ENCODE measurements around the gene PGA5.

Gene PGA5

DNA sequence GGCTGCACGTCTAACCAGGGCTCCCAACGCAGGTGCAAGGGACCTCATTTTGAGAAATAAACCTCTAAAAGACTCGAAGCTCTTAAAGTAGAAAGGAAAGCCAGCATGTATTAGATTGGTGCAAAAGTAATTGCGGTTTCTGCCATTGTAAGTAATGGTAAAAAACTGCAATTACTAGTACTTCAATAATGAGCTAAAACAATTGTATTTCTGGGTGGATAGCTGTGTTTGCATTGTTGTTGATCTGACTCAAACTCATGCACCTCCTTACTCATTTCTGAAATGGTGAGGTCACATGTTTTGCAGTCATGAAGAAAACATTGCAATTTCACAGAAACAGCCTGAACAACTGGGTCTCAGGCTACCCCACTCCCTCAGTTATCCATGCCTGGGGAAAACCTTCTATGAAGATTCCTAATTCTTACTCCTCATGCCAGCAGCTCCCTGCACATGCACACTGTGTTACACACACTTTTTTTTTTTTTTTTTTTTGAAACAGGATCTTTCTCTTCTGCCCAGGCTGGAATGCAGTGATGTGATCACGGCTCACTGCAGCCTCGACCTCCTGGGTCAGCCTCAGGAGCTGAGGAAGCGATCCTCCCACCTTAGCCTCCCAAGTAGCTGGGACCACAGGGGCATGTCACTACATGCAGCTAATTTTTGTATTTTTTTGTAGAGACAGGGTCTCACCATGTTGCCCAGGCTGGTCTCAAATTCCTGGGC is 29.5 kb downstream of the PGA5 start:
- no peak for DNase-seq

GRCh38 chr11:61272731-61273130 is 31.8 kb downstream of the PGA5 start:
- DNase-seq = no peak

DNA sequence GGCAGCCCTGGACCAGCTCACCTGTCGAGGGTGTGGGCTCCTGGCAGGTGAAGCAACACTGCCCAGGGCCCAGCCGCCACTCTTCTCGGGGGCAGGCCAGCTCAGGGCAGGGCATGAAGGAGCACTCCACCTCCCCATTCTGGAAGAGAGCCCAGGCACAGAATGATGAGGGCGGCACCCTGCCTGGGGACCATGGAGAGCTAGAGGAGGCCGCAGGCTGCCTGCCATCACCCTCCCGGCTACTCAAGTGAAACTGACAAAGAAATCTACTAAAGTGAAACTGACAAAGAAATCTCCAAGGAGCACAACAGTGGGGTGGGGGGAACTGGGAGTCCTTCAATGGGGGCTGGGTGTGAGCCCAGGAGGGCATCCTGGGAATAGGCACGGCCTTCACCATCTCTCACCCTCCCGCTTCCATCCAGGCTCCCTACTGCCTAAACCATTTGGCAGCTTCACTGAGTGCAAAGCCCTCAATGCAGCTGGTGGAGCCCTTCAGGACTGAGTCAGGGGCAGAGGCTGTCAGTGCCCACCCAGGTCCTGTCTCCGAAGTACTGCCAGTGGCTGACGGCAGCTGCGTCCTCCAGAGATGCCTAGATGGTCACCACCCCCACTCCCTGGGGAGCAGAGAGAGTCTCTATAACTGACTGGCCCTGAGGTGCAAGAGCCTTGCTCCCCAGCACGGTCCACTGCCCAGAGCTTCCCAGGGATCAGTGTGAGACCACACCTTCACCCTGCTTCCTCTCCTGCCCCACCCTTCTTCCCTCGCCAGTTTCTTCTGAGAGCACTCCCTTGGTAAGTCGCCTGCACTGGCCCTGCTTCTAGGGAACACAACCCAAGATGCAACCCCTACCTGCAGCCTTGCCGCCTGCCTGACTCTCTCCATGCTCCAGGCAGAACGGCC is 32.5 kb downstream of the PGA5 start:
- peak; percentile 32 for DNase-seq

GRCh38 chr11:61274084-61274483 is 33.1 kb downstream of the PGA5 start:
- DNase-seq = no peak

GRCh38 chr11:61275191-61275590 is 34.2 kb downstream of the PGA5 start:
- DNase-seq = no peak

GRCh38 chr11:61277186-61278000 is 36.4 kb downstream of the PGA5 start:
- DNase-seq = no peak

DNA sequence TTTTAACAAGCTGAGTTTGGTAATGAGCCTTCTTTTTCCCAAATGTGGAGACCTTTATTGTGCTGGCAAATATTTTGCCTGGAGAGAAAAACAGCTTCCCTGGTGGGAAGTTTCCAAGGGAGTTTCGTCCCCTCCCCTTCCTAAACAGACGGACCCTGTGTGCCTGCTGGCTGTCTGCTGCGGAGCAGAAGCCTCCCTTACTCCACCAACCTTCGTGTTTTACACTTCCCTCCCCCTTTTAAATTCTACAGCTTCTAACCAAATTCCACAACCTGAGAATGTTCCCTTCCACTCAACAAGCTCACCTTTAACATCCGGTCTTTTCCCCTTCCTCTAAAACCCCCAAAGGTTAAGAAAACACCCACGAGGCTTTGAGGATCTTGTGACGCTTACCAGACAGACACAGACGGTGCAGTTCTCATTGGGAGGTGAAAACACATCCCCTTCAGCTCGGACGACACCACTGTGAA is 37.1 kb downstream of the PGA5 start:
- DNase-seq = no peak

- no peak for DNase-seq
Measured at GRCh38 chr11:61279934-61280659, 39.1 kb downstream of the PGA5 start.

GRCh38 chr11:61280883-61281580 is 40.1 kb downstream of the PGA5 start:
- DNase-seq = no peak

DNA sequence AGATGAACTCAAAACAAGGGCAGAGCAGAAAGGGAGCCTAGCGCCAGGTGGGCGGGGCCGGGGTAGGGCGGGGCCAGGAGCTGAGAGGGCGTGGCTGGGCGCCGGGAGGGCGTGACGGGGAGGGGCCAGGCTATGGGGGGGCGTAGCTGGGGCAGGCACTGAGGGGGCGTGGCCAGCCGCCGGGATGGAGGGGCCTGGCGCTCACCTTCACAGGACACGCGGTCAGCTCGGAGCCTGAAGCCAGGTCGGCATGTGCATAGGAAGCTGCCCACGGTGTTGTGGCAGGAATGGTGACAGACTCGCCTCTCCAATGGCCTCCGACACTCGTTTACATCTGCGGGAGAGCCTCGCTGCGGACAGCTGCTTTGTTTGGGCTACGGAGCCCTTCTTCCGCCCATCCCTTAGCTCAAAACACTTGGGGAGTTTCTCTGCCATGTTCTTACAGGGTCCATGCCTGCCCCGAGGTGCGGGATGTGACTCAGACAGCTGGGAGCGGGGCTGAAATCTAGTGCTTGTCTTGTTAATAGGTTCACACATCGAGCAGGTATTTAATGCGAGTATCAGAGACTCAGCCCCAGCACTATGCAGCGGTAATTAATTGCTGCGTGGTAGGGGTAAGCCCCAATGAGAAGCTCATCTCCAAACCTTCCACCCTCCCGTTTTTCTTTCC is 40.7 kb downstream of the PGA5 start:
- DNase-seq = no peak

DNA sequence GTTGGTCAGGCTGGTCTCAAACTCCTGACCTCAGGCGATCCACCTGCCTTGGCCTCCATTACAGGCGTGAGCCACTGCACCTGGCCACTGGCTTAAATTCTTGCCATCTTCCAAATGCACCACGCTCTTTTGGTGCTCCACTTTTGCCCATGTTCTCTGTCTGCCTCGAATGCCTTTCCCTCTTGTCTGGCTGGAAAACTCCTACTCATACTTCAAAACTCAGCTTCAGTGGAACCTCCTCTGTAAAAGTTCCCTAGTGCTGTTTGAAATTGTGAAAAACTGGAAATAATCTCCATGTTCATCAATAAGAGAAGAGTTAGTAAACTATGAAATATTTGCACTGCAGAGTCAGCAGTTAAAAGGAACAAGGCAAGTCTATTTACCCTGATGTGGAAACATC is 42.6 kb downstream of the PGA5 start:
- no peak for DNase-seq

- no peak for DNase-seq
Measured at GRCh38 chr11:61287338-61287977, 46.5 kb downstream of the PGA5 start.

- DNase-seq = no peak
Measured at GRCh38 chr11:61290905-61291690, 50.1 kb downstream of the PGA5 start.

DNA sequence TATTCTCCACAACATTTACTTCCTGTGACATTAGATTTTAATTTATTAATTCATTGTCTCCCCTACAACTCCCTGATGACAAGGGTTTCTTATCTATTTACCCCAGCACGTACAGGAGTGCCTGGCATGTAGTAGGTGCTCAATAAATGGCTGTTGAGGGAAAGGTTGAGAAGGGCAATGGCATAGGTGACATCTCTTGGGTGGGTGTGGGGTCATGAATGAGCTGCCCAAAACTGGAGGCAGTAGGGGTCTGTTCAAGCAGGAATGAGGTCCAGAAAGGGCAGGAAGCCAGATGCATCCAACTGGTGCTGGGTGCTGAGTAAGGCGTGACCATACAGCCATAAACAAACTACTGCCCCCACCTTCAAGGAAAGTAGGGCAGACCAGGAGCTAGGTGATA is 51.4 kb downstream of the PGA5 start:
- DNase-seq = no peak

- peak; percentile 20 for DNase-seq
Measured at GRCh38 chr11:61293867-61294716, 53.1 kb downstream of the PGA5 start.

DNA sequence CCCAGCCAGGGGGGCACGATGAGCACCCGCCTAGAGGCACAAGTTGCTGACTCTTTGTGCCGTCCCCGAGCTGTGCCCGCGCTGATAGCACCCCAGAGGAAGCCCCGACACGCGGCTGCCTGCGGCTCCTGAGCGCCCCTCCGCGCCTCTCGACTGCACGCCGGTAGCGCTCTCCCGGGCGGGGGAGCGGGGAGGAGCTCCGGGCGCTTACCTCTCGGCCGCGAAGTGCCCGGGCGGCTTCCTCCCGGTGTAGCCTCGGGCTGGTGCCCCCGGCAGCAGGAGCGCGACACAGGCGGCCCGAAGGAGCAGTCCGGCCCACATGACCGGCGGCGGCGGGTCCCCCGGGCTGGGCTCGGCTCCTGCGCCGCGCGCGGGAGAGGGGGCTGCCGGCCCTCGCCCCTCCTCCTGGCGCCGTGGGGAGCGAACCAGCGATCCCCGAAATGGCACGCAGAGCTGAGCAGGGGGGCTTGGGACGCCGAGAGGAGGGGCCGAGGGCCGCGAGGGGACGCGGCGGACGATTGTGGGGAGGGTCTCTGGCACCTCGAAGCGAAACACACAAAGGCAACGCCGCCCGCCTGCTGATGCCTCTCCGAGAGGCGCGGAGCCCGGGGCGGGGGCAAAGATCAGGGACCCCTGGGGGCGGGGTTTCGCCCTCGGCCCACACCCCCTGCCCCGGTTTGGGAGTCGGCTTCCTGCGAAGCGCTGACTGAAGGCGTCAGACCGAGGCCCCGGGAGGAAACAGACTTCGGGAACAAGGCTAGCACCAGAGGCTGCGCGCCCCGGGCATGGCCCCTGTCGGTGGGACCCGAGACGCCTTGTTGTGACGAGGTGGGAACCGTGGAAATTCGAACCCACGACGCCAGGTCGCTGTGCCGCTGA is 54.0 kb downstream of the PGA5 start, which contains the start of gene VWCE:
TSS of gene VWCE (minus strand) at position 600 of the 879 bp plus-strand sequence. CDS start at position 321, 279 bp downstream.
- DNase-seq = peak; percentile 62

GRCh38 chr11:61295596-61295926 is 54.6 kb downstream of the PGA5 start:
- no peak for DNase-seq

DNA sequence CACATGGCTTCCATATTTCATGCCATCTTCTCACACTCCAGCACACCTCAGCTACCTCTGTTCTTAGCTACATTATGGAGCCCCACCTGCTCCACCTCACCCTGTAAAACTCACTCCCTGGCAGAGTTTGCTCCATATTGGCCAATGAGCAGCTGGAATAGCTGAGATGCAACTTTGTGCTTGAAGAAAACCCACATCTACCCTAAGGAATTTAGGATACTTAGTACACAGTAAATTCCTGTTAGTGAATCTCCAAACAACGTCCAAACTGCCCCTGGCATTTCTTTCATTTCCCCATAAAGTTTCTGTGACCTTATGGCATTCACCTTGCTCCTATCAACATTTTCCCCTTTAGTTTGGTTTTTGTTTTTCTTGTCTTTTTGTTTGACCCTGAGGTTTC is 56.4 kb downstream of the PGA5 start:
- DNase-seq = no peak
